Measurements from ENCODE around the gene CACNA1C.

Gene CACNA1C

DNA sequence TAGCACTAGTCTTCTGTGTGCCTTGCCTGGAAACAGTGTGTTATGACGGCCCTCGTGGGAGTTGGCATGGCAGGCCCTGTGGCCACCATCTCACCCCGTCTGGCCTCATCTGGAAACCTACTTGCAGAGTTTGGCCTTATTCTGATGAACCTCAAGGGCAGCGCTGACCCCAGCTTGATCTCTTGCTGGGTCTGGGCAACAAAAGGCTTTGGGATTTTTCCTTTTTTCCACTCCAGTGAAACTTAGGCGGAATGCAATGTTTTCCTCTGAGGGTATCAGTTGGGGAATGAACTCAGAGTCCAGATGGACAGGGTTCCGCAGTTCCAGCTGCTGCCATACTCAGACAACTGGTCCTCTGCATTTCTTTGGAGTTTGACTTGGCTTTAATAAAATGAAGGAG is 15.9 kb downstream of the CACNA1C start:
- in situ Hi-C loops (cut with MboI; ENCODE audit: low sequenced_read_pairs, unreplicated experiment), result no loop called here
- no peak for DNase-seq (ENCODE audit: low spot score)
- TF ChIP-seq CTCF (IDR thresholded peaks at IDR 0.05; ENCODE audit: borderline replicate concordance, control extremely low read depth, extremely low read depth, insufficient read depth, missing control alignments), result no peak

DNA sequence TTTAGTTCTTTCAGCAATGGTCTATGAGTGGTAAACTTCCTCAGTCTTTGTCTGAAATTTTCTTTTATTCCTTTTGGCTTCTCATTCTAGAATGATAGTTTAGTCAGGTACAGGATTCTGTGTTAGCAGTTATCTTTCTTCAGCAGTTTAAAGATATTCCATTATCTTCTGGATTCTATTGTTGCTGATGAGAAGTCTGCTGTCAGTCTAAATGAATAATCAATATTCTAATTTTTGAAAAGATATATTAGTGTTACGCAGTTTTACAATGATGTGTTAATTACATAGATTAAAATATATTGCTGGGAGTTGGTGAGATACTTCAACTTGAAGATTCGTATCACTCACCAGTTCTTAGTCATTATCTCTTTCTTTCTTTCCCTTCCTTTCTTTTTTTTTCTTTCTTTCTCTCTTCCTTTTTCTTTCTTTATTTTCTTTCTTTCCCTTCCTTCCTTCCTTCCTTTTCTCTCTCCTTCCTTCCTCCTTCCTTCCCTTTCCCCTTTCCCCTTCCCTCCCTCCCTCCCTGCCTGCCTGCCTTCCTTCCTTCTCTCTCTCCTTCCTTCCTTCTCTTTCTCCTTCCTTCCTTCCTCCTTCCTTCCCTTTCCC is 17.8 kb downstream of the CACNA1C start:
- in situ Hi-C loops (cut with MboI; ENCODE audit: low sequenced_read_pairs, unreplicated experiment), result no loop called here
- no peak for TF ChIP-seq CTCF (IDR thresholded peaks at IDR 0.05; ENCODE audit: borderline replicate concordance, control extremely low read depth, extremely low read depth, insufficient read depth, missing control alignments)
- DNase-seq (ENCODE audit: low spot score), result no peak

GRCh38 chr12:2074792-2075191 is 22.0 kb downstream of the CACNA1C start:
- no peak for TF ChIP-seq CTCF (IDR thresholded peaks at IDR 0.05; ENCODE audit: borderline replicate concordance, control extremely low read depth, extremely low read depth, insufficient read depth, missing control alignments)
- in situ Hi-C loops (cut with MboI; ENCODE audit: low sequenced_read_pairs, unreplicated experiment), result no loop called here
- DNase-seq (ENCODE audit: low spot score), result no peak

DNA sequence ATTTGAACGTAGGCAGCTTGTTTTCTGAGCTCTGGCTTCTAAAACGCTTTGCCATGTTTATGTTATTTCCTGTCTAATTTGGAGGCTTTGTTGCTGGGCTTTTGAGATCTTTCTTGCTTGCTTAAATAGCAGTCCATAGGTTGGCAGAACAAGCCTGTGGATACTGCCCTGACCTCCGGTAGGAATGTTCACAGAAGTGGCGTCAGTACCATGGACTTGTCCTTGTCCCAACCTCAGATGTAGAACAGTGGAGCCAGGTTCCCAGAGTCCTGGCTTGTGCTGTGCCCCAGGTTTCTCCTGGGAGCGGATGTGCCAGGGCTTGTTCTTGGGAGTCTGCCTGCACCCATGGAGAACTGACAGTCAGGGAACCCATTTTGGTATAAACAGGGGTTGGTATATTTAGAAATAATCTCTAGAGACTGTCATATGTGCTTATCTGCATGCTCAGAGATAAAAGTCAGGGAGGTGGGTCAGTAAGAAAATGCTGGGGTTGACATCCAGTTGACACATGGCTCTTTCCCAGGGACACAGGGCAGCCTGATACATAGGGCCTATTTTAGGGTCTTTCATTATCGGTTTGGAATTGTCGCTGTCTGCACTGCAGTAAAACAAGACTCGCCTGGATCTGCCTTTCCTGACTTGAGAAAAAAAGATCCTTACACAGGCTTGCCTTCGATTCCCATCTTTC is 22.9 kb downstream of the CACNA1C start:
- no peak for DNase-seq (ENCODE audit: low spot score)
- in situ Hi-C loops (cut with MboI; ENCODE audit: low sequenced_read_pairs, unreplicated experiment), result no loop called here
- TF ChIP-seq CTCF (IDR thresholded peaks at IDR 0.05; ENCODE audit: borderline replicate concordance, control extremely low read depth, extremely low read depth, insufficient read depth, missing control alignments), result no peak

- no peak for TF ChIP-seq CTCF (IDR thresholded peaks at IDR 0.05; ENCODE audit: borderline replicate concordance, control extremely low read depth, extremely low read depth, insufficient read depth, missing control alignments)
- in situ Hi-C loops (cut with MboI; ENCODE audit: low sequenced_read_pairs, unreplicated experiment), result no loop called here
- DNase-seq (ENCODE audit: low spot score), result no peak
Observed at GRCh38 chr12:2076196-2076570, 23.4 kb downstream of the CACNA1C start.

- DNase-seq (ENCODE audit: low spot score), result no peak
- no peak for TF ChIP-seq CTCF (IDR thresholded peaks at IDR 0.05; ENCODE audit: borderline replicate concordance, control extremely low read depth, extremely low read depth, insufficient read depth, missing control alignments)
- in situ Hi-C loops (cut with MboI; ENCODE audit: low sequenced_read_pairs, unreplicated experiment), result no loop called here
Observed at GRCh38 chr12:2076728-2077127, 23.9 kb downstream of the CACNA1C start.
